SK-N-SH (cell line): ENCODE measurements around the gene PDGFC. TPM values are rescaled to one million over a fixed set of nuclear protein-coding genes. Genes with fewer than 3 reads are reported as not detected.

Experiments used
- CTCF ChIA-PET: fragments of 300-600, 350-600 bp; formaldehyde crosslinking; extraction: SDS; loops from one replicate; lab custom pipeline; 2021; lab: Yijun Ruan, JAX
- POLR2A ChIA-PET: fragments of 350-600 bp; sonication (Branson Sonifier 250); formaldehyde crosslinking; extraction: SDS; loops from one replicate; lab custom pipeline; 2020; ENCODE audit warnings: antibody characterized with exemption, inconsistent platforms; lab: Yijun Ruan, JAX
- DNase-seq: peaks from one replicate; pipeline ENCODE4 v3.0.0; 2012
- H2AFZ ChIP-seq: fragments of 200-600 bp; sonication (generic); 2 replicates; pipeline ENCODE4 v1.8.1; 2016; ENCODE audit warnings: antibody characterized with exemption, mild to moderate bottlenecking, low read depth
- H3F3A ChIP-seq: fragments of 200-600 bp; sonication (generic); replicated peaks from 2 replicates; pipeline ENCODE3; 2016; ENCODE audit warnings: antibody characterized with exemption, mild to moderate bottlenecking; ENCODE audit not compliant: insufficient read depth
- H3K27ac ChIP-seq, 2 experiments: fragments of 200-500 bp in 1 of 2; fragments of 200-600 bp in 1 of 2; sonication (Bioruptor generic) in 1 of 2; sonication (generic), shearing (Covaris generic) in 1 of 2; 2 replicates each; pipeline versions ENCODE4 v1.5.1 to v1.6.1; 2014 to 2016; ENCODE audit warnings: low read depth in 2 of 2, inconsistent platforms in 1 of 2, low read length in 1 of 2, mild to moderate bottlenecking in 1 of 2, mixed read lengths in 1 of 2
- H3K27me3 ChIP-seq: fragments of 200-600 bp; sonication (generic), shearing (Covaris generic); 2 replicates; pipeline ENCODE4 v1.6.1; 2016; ENCODE audit warnings: mixed run types; ENCODE audit not compliant: insufficient read depth
- H3K36me3 ChIP-seq, 2 experiments: fragments of 200-500 bp in 1 of 2; fragments of 200-600 bp in 1 of 2; sonication (Bioruptor generic) in 1 of 2; sonication (generic) in 1 of 2; replicated peaks in 1 of 2; 2 replicates each; pipeline versions ENCODE3 to v1.5.1; 2014 to 2016; ENCODE audit warnings: low read length in 1 of 2, mild to moderate bottlenecking in 1 of 2; ENCODE audit not compliant: insufficient read depth in 2 of 2, control insufficient read depth in 1 of 2
- H3K4me1 ChIP-seq, 2 experiments: fragments of 200-500 bp in 1 of 2; fragments of 200-600 bp in 1 of 2; sonication (Bioruptor generic) in 1 of 2; sonication (generic), shearing (Covaris generic) in 1 of 2; 2 replicates each; pipeline versions ENCODE4 v1.5.1 to v1.6.1; 2014 to 2016; ENCODE audit warnings: low read depth in 1 of 2, low read length in 1 of 2, mixed run types in 1 of 2; ENCODE audit not compliant: insufficient read depth in 2 of 2, control insufficient read depth in 1 of 2
- H3K4me2 ChIP-seq: fragments of 200-600 bp; sonication (generic), shearing (Covaris generic); 2 replicates; pipeline ENCODE4 v1.6.1; 2017; ENCODE audit warnings: mixed run types
- H3K4me3 ChIP-seq, 2 experiments: fragments of 200-500 bp in 1 of 2; fragments of 200-600 bp in 1 of 2; sonication (Bioruptor generic) in 1 of 2; sonication (generic), shearing (Covaris generic) in 1 of 2; 2 replicates each; pipeline versions ENCODE4 v1.5.1 to v1.8.1; 2014 to 2016; ENCODE audit warnings: low read depth in 2 of 2, inconsistent platforms in 1 of 2, low read length in 1 of 2, mild to moderate bottlenecking in 1 of 2, mixed read lengths in 1 of 2, moderate library complexity in 1 of 2
- H3K79me2 ChIP-seq: fragments of 200-600 bp; sonication (generic); 2 replicates; pipeline ENCODE4 v1.8.1; 2017; ENCODE audit warnings: mild to moderate bottlenecking; ENCODE audit not compliant: insufficient read depth
- H3K9ac ChIP-seq: fragments of 200-600 bp; sonication (generic); 2 replicates; pipeline ENCODE4 v1.6.1; 2017; ENCODE audit warnings: mixed run types
- H3K9me2 ChIP-seq: fragments of 200-600 bp; sonication (generic); 2 replicates; pipeline ENCODE4 v1.6.1; 2017; ENCODE audit warnings: mixed run types
- H3K9me3 ChIP-seq: fragments of 200-600 bp; sonication (generic); 2 replicates; pipeline ENCODE4 v1.6.1; 2017; ENCODE audit warnings: mixed run types, mild to moderate bottlenecking, moderate library complexity
- H4K20me1 ChIP-seq: fragments of 200-600 bp; sonication (generic); 2 replicates; pipeline ENCODE4 v1.6.1; 2017; ENCODE audit warnings: mild to moderate bottlenecking, mixed run types; ENCODE audit not compliant: insufficient read depth
- EP300 ChIP-seq, 2 experiments: IDR thresholded peaks; 2 replicates each; pipeline versions ENCODE4 v1.4.0 to v1.6.1; 2012; ENCODE audit warnings: borderline replicate concordance in 1 of 2, low read depth in 1 of 2, low read length in 1 of 2
- EZH2phosphoT487 ChIP-seq: fragments of 200-600 bp; sonication (generic); IDR thresholded peaks from 2 replicates; pipeline ENCODE4 v1.6.1; 2017; ENCODE audit warnings: low read depth, mixed run types, mild to moderate bottlenecking, antibody characterized with exemption, moderate library complexity, borderline replicate concordance
- FOSL2 ChIP-seq: IDR thresholded peaks from 2 replicates; pipeline ENCODE4 v1.4.0; 2012; ENCODE audit warnings: low read depth, mild to moderate bottlenecking, moderate library complexity, borderline replicate concordance
- FOXJ3 ChIP-seq: sonication (generic); formaldehyde crosslinking; IDR thresholded peaks from 2 replicates; pipeline ENCODE4 v1.5.1; 2020; ENCODE audit warnings: mild to moderate bottlenecking, missing genetic modification reagents
- FOXM1 ChIP-seq: IDR thresholded peaks from 2 replicates; pipeline ENCODE4 v1.4.0; 2012; ENCODE audit warnings: low read depth, mild to moderate bottlenecking
- GABPA ChIP-seq: IDR thresholded peaks from 2 replicates; pipeline ENCODE4 v1.4.0; 2012; ENCODE audit warnings: low read depth, mild to moderate bottlenecking
- MEF2A ChIP-seq: IDR thresholded peaks from 2 replicates; pipeline ENCODE4 v1.4.0; 2012; ENCODE audit warnings: low read depth, borderline replicate concordance
- NFIC ChIP-seq: IDR thresholded peaks from 2 replicates; pipeline ENCODE4 v1.4.0; 2012; ENCODE audit warnings: borderline replicate concordance
- POLR2AphosphoS5 ChIP-seq: IDR thresholded peaks from 2 replicates; pipeline ENCODE4 v1.6.1; 2012; ENCODE audit warnings: low read depth, low read length
- RCOR1 ChIP-seq: fragments of 150-350 bp; IDR thresholded peaks from 2 replicates; pipeline ENCODE4 v1.6.1; 2017; ENCODE audit warnings: antibody characterized with exemption, low read length
- RFX5 ChIP-seq: IDR thresholded peaks from 2 replicates; pipeline ENCODE4 v1.6.1; 2012; ENCODE audit warnings: mild to moderate bottlenecking, improper control_type of control experiment, low read length
- RXRA ChIP-seq: IDR thresholded peaks from 2 replicates; pipeline ENCODE4 v1.4.0; 2012; ENCODE audit warnings: low read depth, mild to moderate bottlenecking, borderline replicate concordance
- SIN3A ChIP-seq: IDR thresholded peaks from 2 replicates; pipeline ENCODE4 v1.6.1; 2012; ENCODE audit warnings: low read depth, mild to moderate bottlenecking, low read length, moderate library complexity, borderline replicate concordance
- SMC3 ChIP-seq: IDR thresholded peaks from 2 replicates; pipeline ENCODE4 v1.6.1; 2012; ENCODE audit warnings: low read depth, low read length, improper control_type of control experiment
- TCF12 ChIP-seq: IDR thresholded peaks from 2 replicates; pipeline ENCODE4 v1.4.0; 2012
- TEAD4 ChIP-seq: IDR thresholded peaks from 2 replicates; pipeline ENCODE4 v1.4.0; 2012; ENCODE audit warnings: mild to moderate bottlenecking, borderline replicate concordance; ENCODE audit not compliant: insufficient read depth
- WGBS: methylation state at CpG from one replicate; pipeline ENCODE4 v1.1.6; 2017; ENCODE audit warnings: low lambda C conversion rate; 5-methylcytosine and 5-hydroxymethylcytosine counted together
- polyA plus RNA-seq, 3 experiments: library from polyadenylated mRNA; depleted of rRNA; stranded (reverse); fragments of >200 nt; gene quantifications; 2 replicates each; pipeline ENCODE4 v1.2.3, GENCODE V29; 2012
- TF ChIP-seq, protein P1 (sequence below): IDR thresholded peaks from 2 replicates; pipeline ENCODE4 v1.6.1; 2012; ENCODE audit warnings: mild to moderate bottlenecking, low read depth, low read length, moderate library complexity
- TF ChIP-seq, protein P2 (sequence below): IDR thresholded peaks from 2 replicates; pipeline ENCODE4; 2012
- TF ChIP-seq, protein P3 (sequence below): fragments of 150-350 bp; IDR thresholded peaks from 2 replicates; pipeline ENCODE4 v1.6.1; 2017; ENCODE audit warnings: antibody characterized with exemption, low read length, low read depth, borderline replicate concordance

Gene PDGFC
- polyA plus RNA-seq, 1 of the 3 experiments (the other 2 are of a cell fraction), result 29.8 TPM

DNA sequence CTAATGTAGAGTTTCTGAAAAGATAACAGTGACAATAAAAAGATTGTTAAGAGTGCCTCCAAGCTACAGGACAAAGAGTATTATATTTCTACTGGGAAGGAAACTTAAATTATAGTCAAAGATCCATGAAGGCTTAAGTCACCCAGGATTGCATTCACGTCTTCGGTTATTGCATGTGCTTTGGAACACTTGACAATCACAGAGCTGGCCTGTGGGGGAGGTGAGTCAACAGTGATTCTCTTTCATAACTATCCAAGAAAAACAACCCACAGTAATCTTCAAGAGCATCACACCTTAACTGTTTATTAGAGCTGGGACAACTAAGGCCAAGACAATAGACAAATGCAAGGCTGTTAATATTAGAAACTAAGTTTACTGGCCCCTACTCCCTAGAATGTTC, 40.3 kb downstream of the PDGFC start (continued):
- TF ChIP-seq TCF12 (peak; percentile 62), FOSL2 (peak; percentile 69; the same call in 1 of the 2 replicates), MEF2A (no peak), NFIC (peak; percentile 89), SMC3 (no peak)
- TF ChIP-seq, protein P1, sequence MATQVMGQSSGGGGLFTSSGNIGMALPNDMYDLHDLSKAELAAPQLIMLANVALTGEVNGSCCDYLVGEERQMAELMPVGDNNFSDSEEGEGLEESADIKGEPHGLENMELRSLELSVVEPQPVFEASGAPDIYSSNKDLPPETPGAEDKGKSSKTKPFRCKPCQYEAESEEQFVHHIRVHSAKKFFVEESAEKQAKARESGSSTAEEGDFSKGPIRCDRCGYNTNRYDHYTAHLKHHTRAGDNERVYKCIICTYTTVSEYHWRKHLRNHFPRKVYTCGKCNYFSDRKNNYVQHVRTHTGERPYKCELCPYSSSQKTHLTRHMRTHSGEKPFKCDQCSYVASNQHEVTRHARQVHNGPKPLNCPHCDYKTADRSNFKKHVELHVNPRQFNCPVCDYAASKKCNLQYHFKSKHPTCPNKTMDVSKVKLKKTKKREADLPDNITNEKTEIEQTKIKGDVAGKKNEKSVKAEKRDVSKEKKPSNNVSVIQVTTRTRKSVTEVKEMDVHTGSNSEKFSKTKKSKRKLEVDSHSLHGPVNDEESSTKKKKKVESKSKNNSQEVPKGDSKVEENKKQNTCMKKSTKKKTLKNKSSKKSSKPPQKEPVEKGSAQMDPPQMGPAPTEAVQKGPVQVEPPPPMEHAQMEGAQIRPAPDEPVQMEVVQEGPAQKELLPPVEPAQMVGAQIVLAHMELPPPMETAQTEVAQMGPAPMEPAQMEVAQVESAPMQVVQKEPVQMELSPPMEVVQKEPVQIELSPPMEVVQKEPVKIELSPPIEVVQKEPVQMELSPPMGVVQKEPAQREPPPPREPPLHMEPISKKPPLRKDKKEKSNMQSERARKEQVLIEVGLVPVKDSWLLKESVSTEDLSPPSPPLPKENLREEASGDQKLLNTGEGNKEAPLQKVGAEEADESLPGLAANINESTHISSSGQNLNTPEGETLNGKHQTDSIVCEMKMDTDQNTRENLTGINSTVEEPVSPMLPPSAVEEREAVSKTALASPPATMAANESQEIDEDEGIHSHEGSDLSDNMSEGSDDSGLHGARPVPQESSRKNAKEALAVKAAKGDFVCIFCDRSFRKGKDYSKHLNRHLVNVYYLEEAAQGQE, result 0 out of 2 replicates have a peak, but pooled peaks have one; percentile 8
- TF ChIP-seq, all 33 proteins: peak for 11

DNA sequence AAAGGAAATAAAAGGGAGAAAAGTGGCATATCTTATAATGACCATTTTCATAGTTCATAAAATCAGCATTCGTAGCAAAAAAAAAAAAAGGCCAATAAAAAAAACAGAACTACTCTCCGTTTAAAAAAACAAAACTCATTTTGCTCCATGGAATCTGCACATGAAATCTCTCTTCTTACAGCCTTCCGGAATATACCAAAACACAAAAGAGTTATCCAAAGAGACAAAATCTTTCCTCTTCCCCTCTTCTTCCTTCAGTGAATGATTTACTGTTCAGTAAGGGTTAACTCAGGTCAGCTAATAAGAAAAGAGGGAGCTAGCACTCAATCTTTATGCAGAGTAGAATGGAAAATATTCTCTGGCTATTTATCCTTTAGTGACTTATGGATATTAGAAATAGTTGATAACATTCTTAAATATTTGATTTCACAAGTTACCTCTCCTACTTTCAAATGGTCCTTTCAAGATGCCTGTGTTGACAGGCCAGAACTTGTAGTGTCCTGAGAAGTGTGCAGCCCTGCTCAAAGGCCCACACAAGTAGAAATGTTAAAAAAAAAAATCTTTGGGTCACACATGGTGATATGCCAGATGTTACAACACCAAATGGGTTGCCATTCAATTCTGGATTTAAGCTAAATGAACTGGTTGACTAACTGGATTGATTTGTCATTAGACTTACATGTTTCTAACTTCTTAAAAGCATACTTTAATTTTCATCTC, 42.1 kb downstream of the PDGFC start:
- Histone ChIP-seq H3K9me3 (no peaks in the 10 kb centered on the region), H3K9ac (no peak overlapping the region), H3K4me3 (no peak overlapping the region), H3K79me2 (peaks cover 90% of the 10 kb centered on the region), H3K27me3 (no peaks in the 10 kb centered on the region), H2AFZ (no peak overlapping the region), H3K27ac (peak overlapping the region in 1 of 2 experiments; percentile 68; a peak in 1 of 4 replicates), H3K9me2 (no peaks in the 10 kb centered on the region), H3F3A (peaks cover 34% of the 10 kb centered on the region), H4K20me1 (no peaks in the 10 kb centered on the region), H3K36me3 (peaks cover 0 to 15% of the 10 kb centered on the region in 2 experiments), H3K4me2 (no peak overlapping the region), H3K4me1 (peaks cover 0 to 30% of the 10 kb centered on the region in 2 experiments; a peak in 1 of 4 replicates)
- WGBS, result 85% methylated on average over 3 of the region's 3 CpGs
- ChIA-PET POLR2A (no interaction called here), CTCF (interaction anchor here (1.3 kb wide), 1 partner anchor 39 kb away, joined by 4 read pairs; no protein-coding TSS in a partner anchor)
- no peak for DNase-seq
- TF ChIP-seq MEF2A (no peak), RFX5 (no peak), FOXM1 (no peak), RCOR1 (no peak), FOSL2 (no peak), POLR2AphosphoS5 (no peak), EP300 (IDR thresholded peaks at IDR 0.05; ENCODE audit: borderline replicate concordance in 1 of 2, low read depth in 1 of 2, low read length in 1 of 2) (no peak), TEAD4 (no peak), SIN3A (no peak), FOXJ3 (no peak), GABPA (no peak), EZH2phosphoT487 (no peak), RXRA (no peak)
- TF ChIP-seq, protein P2, sequence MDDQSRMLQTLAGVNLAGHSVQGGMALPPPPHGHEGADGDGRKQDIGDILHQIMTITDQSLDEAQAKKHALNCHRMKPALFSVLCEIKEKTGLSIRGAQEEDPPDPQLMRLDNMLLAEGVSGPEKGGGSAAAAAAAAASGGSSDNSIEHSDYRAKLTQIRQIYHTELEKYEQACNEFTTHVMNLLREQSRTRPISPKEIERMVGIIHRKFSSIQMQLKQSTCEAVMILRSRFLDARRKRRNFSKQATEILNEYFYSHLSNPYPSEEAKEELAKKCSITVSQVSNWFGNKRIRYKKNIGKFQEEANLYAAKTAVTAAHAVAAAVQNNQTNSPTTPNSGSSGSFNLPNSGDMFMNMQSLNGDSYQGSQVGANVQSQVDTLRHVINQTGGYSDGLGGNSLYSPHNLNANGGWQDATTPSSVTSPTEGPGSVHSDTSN, result no peak
- TF ChIP-seq, protein P1, result no peak
- TF ChIP-seq, protein P3, sequence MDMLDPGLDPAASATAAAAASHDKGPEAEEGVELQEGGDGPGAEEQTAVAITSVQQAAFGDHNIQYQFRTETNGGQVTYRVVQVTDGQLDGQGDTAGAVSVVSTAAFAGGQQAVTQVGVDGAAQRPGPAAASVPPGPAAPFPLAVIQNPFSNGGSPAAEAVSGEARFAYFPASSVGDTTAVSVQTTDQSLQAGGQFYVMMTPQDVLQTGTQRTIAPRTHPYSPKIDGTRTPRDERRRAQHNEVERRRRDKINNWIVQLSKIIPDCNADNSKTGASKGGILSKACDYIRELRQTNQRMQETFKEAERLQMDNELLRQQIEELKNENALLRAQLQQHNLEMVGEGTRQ, result no peak
